Measurements from ENCODE around the gene DRC3.

DRC3 gene

GRCh38 chr17:17983376-17983775, 10.7 kb downstream of the DRC3 start:
- DNase-seq (ENCODE audit: low read depth in 2 of 2), result no peak
- TF ChIP-seq CTCF (IDR thresholded peaks at IDR 0.05; ENCODE audit: low read depth, low read length), result no peak
- H3K4me3 ChIP-seq (replicated peaks in 1 of 2; ENCODE audit: low read depth in 2 of 2, low read length in 2 of 2), result no peak overlapping the region

- no peak for TF ChIP-seq CTCF (IDR thresholded peaks at IDR 0.05; ENCODE audit: low read depth, low read length)
- H3K4me3 ChIP-seq (replicated peaks in 1 of 2; ENCODE audit: low read depth in 2 of 2, low read length in 2 of 2), result no peak overlapping the region
- no peak for DNase-seq (ENCODE audit: low read depth in 2 of 2)
These were observed 11.1 kb downstream of the DRC3 start for GRCh38 chr17:17983776-17984175.

- no peak for DNase-seq (ENCODE audit: low read depth in 2 of 2)
- H3K4me3 ChIP-seq (replicated peaks in 1 of 2; ENCODE audit: low read depth in 2 of 2, low read length in 2 of 2), result no peak overlapping the region
- TF ChIP-seq CTCF (IDR thresholded peaks at IDR 0.05; ENCODE audit: low read depth, low read length), result no peak
These were observed 12.5 kb downstream of the DRC3 start for GRCh38 chr17:17985153-17985552.

GRCh38 chr17:17985555-17985954, 12.9 kb downstream of the DRC3 start:
- peak; percentile 43 for TF ChIP-seq CTCF (IDR thresholded peaks at IDR 0.05; ENCODE audit: low read depth, low read length)
- no peak overlapping the region for H3K4me3 ChIP-seq (replicated peaks in 1 of 2; ENCODE audit: low read depth in 2 of 2, low read length in 2 of 2)
- peak in 1 of 2 donors; percentile 16 for DNase-seq (ENCODE audit: low read depth in 2 of 2)

- no peak overlapping the region for H3K4me3 ChIP-seq (replicated peaks in 1 of 2; ENCODE audit: low read depth in 2 of 2, low read length in 2 of 2)
- TF ChIP-seq CTCF (IDR thresholded peaks at IDR 0.05; ENCODE audit: low read depth, low read length), result no peak
- DNase-seq (ENCODE audit: low read depth in 2 of 2), result no peak
These were observed 14.7 kb downstream of the DRC3 start for GRCh38 chr17:17987187-17987896.

- no peak for TF ChIP-seq CTCF (IDR thresholded peaks at IDR 0.05; ENCODE audit: low read depth, low read length)
- no peak for DNase-seq (ENCODE audit: low read depth in 2 of 2)
These were observed 15.2 kb downstream of the DRC3 start for GRCh38 chr17:17987901-17988300.

More at GRCh38 chr17:17987901-17988300, 15.2 kb downstream of the DRC3 start:
- no peak overlapping the region for H3K4me3 ChIP-seq (replicated peaks in 1 of 2; ENCODE audit: low read depth in 2 of 2, low read length in 2 of 2)

All from cardiac fibroblast (primary cell).